CD14-positive monocyte (primary cell): ENCODE results near the gene SYT2. TPM values are rescaled to one million over a fixed set of nuclear protein-coding genes. Genes with fewer than 3 reads are reported as not detected.

ENCODE experiments used
- DNase-seq, 3 donors: peaks; one replicate each; pipeline ENCODE4 v3.0.0-alpha.2; 2011 to 2022
- H2AFZ ChIP-seq: 2 replicates; pipeline ENCODE4 v1.6.0; 2012; ENCODE audit warnings: mild to moderate bottlenecking, low read depth, low read length, inconsistent platforms; ENCODE audit not compliant: insufficient read depth, poor library complexity, severe bottlenecking
- H3K27ac ChIP-seq, 2 donors: 1 replicate in 1 of 2; 2 replicates in 1 of 2; pipeline ENCODE4 v1.5.1; 2012 to 2013; ENCODE audit warnings: low read length in 2 of 2, control low read depth in 1 of 2, inconsistent platforms in 1 of 2, low read depth in 1 of 2, mild to moderate bottlenecking in 1 of 2
- H3K27me3 ChIP-seq, 2 donors: one replicate each; pipeline versions ENCODE4 v1.6.0 to v1.6.1; 2011 to 2013; ENCODE audit warnings: low read length in 2 of 2; ENCODE audit not compliant: control insufficient read depth in 2 of 2, insufficient read depth in 2 of 2
- H3K36me3 ChIP-seq, 2 donors: replicated peaks in 1 of 2; 1 replicate in 1 of 2; 2 replicates in 1 of 2; pipeline versions ENCODE4 v1.5.1 to v1.6.1; 2012 to 2013; ENCODE audit warnings: low read length in 2 of 2, control low read depth in 1 of 2, inconsistent platforms in 1 of 2, mild to moderate bottlenecking in 1 of 2; ENCODE audit not compliant: insufficient read depth in 2 of 2, control insufficient read depth in 1 of 2
- H3K4me1 ChIP-seq, 2 donors: 1 replicate in 1 of 2; 2 replicates in 1 of 2; pipeline versions ENCODE4 v1.5.1 to v1.6.1; 2012 to 2013; ENCODE audit warnings: low read length in 2 of 2, control low read depth in 1 of 2, inconsistent platforms in 1 of 2, mild to moderate bottlenecking in 1 of 2, moderate library complexity in 1 of 2; ENCODE audit not compliant: insufficient read depth in 2 of 2, control insufficient read depth in 1 of 2
- H3K4me2 ChIP-seq: replicated peaks from 2 replicates; pipeline ENCODE3; 2012; ENCODE audit warnings: low read length, moderate library complexity, mild to moderate bottlenecking; ENCODE audit not compliant: poor library complexity, severe bottlenecking; ENCODE audit errors: extremely low read depth
- H3K4me3 ChIP-seq, 3 experiments: fragments of 200-600 bp in 1 of 3; sonication (generic) in 1 of 3; replicated peaks in 1 of 3; 1 replicate in 2 of 3; 2 replicates in 1 of 3; pipeline ENCODE4 v1.5.1; 2011 to 2013; ENCODE audit warnings: low read length in 3 of 3, mild to moderate bottlenecking in 3 of 3, control low read depth in 2 of 3, low read depth in 2 of 3, inconsistent platforms in 1 of 3, moderate library complexity in 1 of 3
- H3K79me2 ChIP-seq: 2 replicates; pipeline ENCODE4 v1.6.0; 2012; ENCODE audit warnings: mild to moderate bottlenecking, control low read depth, inconsistent platforms, low read length, moderate library complexity; ENCODE audit not compliant: insufficient read depth
- H3K9ac ChIP-seq: 2 replicates; pipeline ENCODE4 v1.6.0; 2017; ENCODE audit warnings: low read length, mild to moderate bottlenecking; ENCODE audit not compliant: insufficient read depth, poor library complexity, severe bottlenecking
- H3K9me3 ChIP-seq, 2 donors: replicated peaks in 1 of 2; 1 replicate in 1 of 2; 2 replicates in 1 of 2; pipeline versions ENCODE4 v1.5.1 to v1.6.1; 2012 to 2013; ENCODE audit warnings: low read length in 2 of 2, control low read depth in 1 of 2; ENCODE audit not compliant: control insufficient read depth in 1 of 2, insufficient read depth in 1 of 2
- H4K20me1 ChIP-seq: 2 replicates; pipeline ENCODE4 v1.6.0; 2012; ENCODE audit warnings: mild to moderate bottlenecking, low read length, control low read depth, moderate library complexity; ENCODE audit not compliant: insufficient read depth
- H3K27ac Mint-ChIP-seq, 7 donors: one replicate each; pipeline ENCODE4 v1.8.0; 2020; ENCODE audit warnings: mild to moderate bottlenecking in 7 of 7, mixed read lengths in 7 of 7, moderate library complexity in 6 of 7, inconsistent platforms in 2 of 7
- H3K27me3 Mint-ChIP-seq, 3 donors: one replicate each; pipeline ENCODE4 v1.8.0; 2021 to 2022; ENCODE audit warnings: low read depth in 3 of 3, mild to moderate bottlenecking in 3 of 3, mixed read lengths in 3 of 3, moderate library complexity in 3 of 3, inconsistent platforms in 1 of 3
- H3K36me3 Mint-ChIP-seq, 2 donors: one replicate each; pipeline ENCODE4 v1.8.0; 2020; ENCODE audit warnings: mixed read lengths in 2 of 2, inconsistent platforms in 1 of 2, mild to moderate bottlenecking in 1 of 2
- H3K4me1 Mint-ChIP-seq: one replicate; pipeline ENCODE4 v1.8.0; 2020; ENCODE audit warnings: mild to moderate bottlenecking, mixed read lengths
- H3K4me3 Mint-ChIP-seq, 2 donors: one replicate each; pipeline ENCODE4 v1.8.0; 2020; ENCODE audit warnings: mild to moderate bottlenecking in 2 of 2, mixed read lengths in 2 of 2, moderate library complexity in 1 of 2
- H3K9me3 Mint-ChIP-seq, 7 donors: one replicate each; pipeline ENCODE4 v1.8.0; 2020 to 2022; ENCODE audit warnings: mixed read lengths in 7 of 7, mild to moderate bottlenecking in 6 of 7, moderate library complexity in 6 of 7, inconsistent platforms in 2 of 7
- CTCF ChIP-seq: fragments of 200-600 bp; IDR thresholded peaks from one replicate; pipeline ENCODE4 v1.8.0; 2022; ENCODE audit warnings: antibody characterized with exemption, mild to moderate bottlenecking
- WGBS: methylation state at CpG from one replicate; pipeline ENCODE4 v1.1.5; 2013; ENCODE audit warnings: missing lambda C conversion rate; ENCODE audit not compliant: insufficient coverage; 5-methylcytosine and 5-hydroxymethylcytosine counted together
- intact Hi-C, 2 donors: fragments of 100-400 bp; cut with micrococcal nuclease; formaldehyde crosslinking; loops; one replicate each; pipeline versions ENCODE4 v1.15.0 to v1.15.1; 2023
- polyA plus RNA-seq, 3 donors: library from polyadenylated mRNA; depleted of rRNA in 1 of 3; unstranded in 2 of 3; stranded (reverse) in 1 of 3; fragments of 300-500 nt in 2 of 3; fragments of >200 nt in 1 of 3; fragmentation: Illumina TruSeq in 2 of 3; gene quantifications; 1 replicate in 2 of 3; 2 replicates in 1 of 3; pipeline ENCODE4 v1.2.3, GENCODE V29; 2012 to 2021

Gene SYT2
- polyA plus RNA-seq, 3 donors, result not detected

GRCh38 chr1:202586871-202587270 is 123.4 kb downstream of the SYT2 start:
- H3K4me2 ChIP-seq, result no peak overlapping the region
- peaks cover 73% of the 10 kb centered on the region for H4K20me1 ChIP-seq
- Mint-ChIP-seq H3K27me3 (peaks cover 43 to 85% (median 78%) of the 10 kb centered on the region in 3 donors), H3K9me3 (peaks cover 0 to 5% (median 3%) of the 10 kb centered on the region in 7 donors), H3K4me3 (peak overlapping the region in 1 of 2 donors; percentile 81), H3K4me1 (peaks cover 28% of the 10 kb centered on the region), H3K27ac (no peak overlapping the region), H3K36me3 (peaks cover 64 to 71% of the 10 kb centered on the region in 2 donors)
- no peak overlapping the region for H3K4me3 ChIP-seq
- no peak overlapping the region for H2AFZ ChIP-seq
- DNase-seq, result no peak
- no CpG with 5 or more reads among the region's 1 CpG for WGBS
- no peak for TF ChIP-seq CTCF
- intact Hi-C loops, result no loop called here
- H3K4me1 ChIP-seq, result peaks cover 19 to 21% of the 10 kb centered on the region in 2 donors
- H3K9ac ChIP-seq, result no peak overlapping the region
- no peaks in the 10 kb centered on the region for H3K79me2 ChIP-seq
- peaks cover 46 to 84% of the 10 kb centered on the region in 2 donors for H3K27me3 ChIP-seq
- peaks cover 3 to 27% of the 10 kb centered on the region in 2 donors for H3K36me3 ChIP-seq
- H3K9me3 ChIP-seq, result no peaks in the 10 kb centered on the region
- no peak overlapping the region for H3K27ac ChIP-seq

DNA sequence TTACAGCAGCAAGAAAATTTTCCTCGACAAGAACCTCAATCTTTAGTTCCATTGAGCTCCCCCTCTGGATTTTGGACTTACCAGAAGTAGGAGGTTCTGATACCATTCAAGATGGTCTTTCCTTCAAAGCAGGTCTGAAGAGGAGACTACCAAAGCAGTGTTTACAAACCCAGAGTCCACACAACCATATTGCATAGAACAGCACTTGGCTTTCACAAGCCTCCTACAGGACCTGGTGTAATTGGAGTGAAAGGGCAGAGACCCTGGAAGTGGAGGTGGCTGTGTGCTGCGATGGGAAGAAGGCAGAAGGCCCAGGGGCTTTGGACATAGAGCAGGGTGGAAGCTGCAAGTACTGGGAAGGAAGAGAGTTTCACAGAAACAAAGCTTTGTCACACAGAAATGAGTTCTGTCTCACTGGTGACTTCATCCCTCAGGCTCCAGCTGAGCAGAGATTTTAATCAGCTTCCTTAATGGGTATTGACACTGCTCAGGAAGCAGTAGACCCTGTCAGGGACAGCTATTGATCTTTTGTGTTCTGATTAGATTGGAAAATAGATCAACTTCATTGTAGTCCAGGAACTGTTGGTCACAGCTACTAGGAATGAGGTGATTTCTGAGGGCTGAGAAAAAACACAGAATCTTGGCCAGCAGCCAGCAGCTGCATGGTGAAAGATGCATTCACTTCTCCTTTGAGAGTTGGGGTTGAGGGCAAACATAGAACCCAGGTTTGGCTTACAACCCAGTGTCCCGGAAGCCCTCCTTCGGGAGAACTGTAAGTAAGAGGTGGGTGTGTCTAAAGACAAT is 124.0 kb downstream of the SYT2 start:
- Mint-ChIP-seq H3K9me3 (peaks cover 0 to 5% (median 3%) of the 10 kb centered on the region in 7 donors), H3K4me1 (peaks cover 28% of the 10 kb centered on the region), H3K36me3 (peaks cover 65 to 71% of the 10 kb centered on the region in 2 donors), H3K4me3 (peak overlapping the region in 1 of 2 donors; percentile 81), H3K27me3 (peaks cover 42 to 85% (median 72%) of the 10 kb centered on the region in 3 donors), H3K27ac (no peak overlapping the region)
- Histone ChIP-seq H3K4me2 (no peak overlapping the region), H3K9me3 (no peaks in the 10 kb centered on the region), H3K36me3 (peaks cover 3 to 34% of the 10 kb centered on the region in 2 donors), H2AFZ (no peak overlapping the region), H3K9ac (no peak overlapping the region), H3K4me1 (peaks cover 19 to 21% of the 10 kb centered on the region in 2 donors), H3K79me2 (no peaks in the 10 kb centered on the region), H3K4me3 (no peak overlapping the region), H3K27me3 (peaks cover 48 to 80% of the 10 kb centered on the region in 2 donors), H3K27ac (no peak overlapping the region), H4K20me1 (peaks cover 66% of the 10 kb centered on the region)
- TF ChIP-seq CTCF, result no peak
- WGBS, result no CpG with 5 or more reads among the region's 4 CpGs
- DNase-seq, result peak; percentile 28 to 45 (median 29)
- intact Hi-C loops, result no loop called here
